Smooth muscle cell (in vitro differentiated cells): ENCODE data around the gene PRKG1. TPM values are rescaled to one million over a fixed set of nuclear protein-coding genes. Genes with fewer than 3 reads are reported as not detected.

Experiments
- DNase-seq: peaks from one replicate; lab custom pipeline; 2025; ENCODE audit not compliant: unreplicated experiment; lab: John Stamatoyannopoulos, UW
- H2AFZ ChIP-seq: fragments of 200-600 bp; sonication (generic); 2 replicates; pipeline ENCODE4 v1.6.0; 2016; ENCODE audit warnings: antibody characterized with exemption, low read depth, mild to moderate bottlenecking
- H3F3A ChIP-seq: fragments of 200-600 bp; sonication (generic); 2 replicates; pipeline ENCODE4 v1.6.0; 2017; ENCODE audit warnings: antibody characterized with exemption, low read depth
- H3K27ac ChIP-seq: fragments of 200-600 bp; sonication (generic); 2 replicates; pipeline ENCODE4 v1.5.1; 2016; ENCODE audit warnings: low read depth, mild to moderate bottlenecking
- H3K27me3 ChIP-seq: fragments of 200-600 bp; sonication (generic); 2 replicates; pipeline ENCODE4 v1.6.1; 2016; ENCODE audit warnings: low read depth, mild to moderate bottlenecking
- H3K36me3 ChIP-seq: fragments of 200-600 bp; sonication (generic); 2 replicates; pipeline ENCODE4 v1.5.1; 2016; ENCODE audit warnings: low read depth
- H3K4me1 ChIP-seq: fragments of 200-600 bp; sonication (generic); 2 replicates; pipeline ENCODE4 v1.5.1; 2016; ENCODE audit warnings: low read depth
- H3K4me2 ChIP-seq: fragments of 200-600 bp; sonication (generic); 2 replicates; pipeline ENCODE4 v1.6.0; 2016; ENCODE audit warnings: mild to moderate bottlenecking
- H3K4me3 ChIP-seq: fragments of 200-600 bp; sonication (generic); 2 replicates; pipeline ENCODE4 v1.5.1; 2016; ENCODE audit warnings: mild to moderate bottlenecking
- H3K79me2 ChIP-seq: fragments of 200-600 bp; sonication (generic); 2 replicates; pipeline ENCODE4 v1.6.0; 2016; ENCODE audit warnings: low read depth, mild to moderate bottlenecking
- H3K9ac ChIP-seq: fragments of 200-600 bp; sonication (generic); 2 replicates; pipeline ENCODE4 v1.6.0; 2016; ENCODE audit warnings: low read depth
- H3K9me3 ChIP-seq: fragments of 200-600 bp; sonication (generic); replicated peaks from 2 replicates; pipeline ENCODE4 v1.5.1; 2016; ENCODE audit warnings: low read depth
- H4K20me1 ChIP-seq: fragments of 200-600 bp; sonication (generic); 2 replicates; pipeline ENCODE4 v1.6.0; 2016; ENCODE audit warnings: low read depth
- WGBS: methylation state at CpG from one replicate; pipeline ENCODE4 v1.1.7; 2016; ENCODE audit warnings: low lambda C conversion rate; 5-methylcytosine and 5-hydroxymethylcytosine counted together
- polyA plus RNA-seq: library from polyadenylated mRNA; unstranded; fragments of >200 nt; fragmentation: Nextera tagmentation; extraction: Ambion mirVana; gene quantifications from 2 replicates; pipeline ENCODE4 v1.2.1, GENCODE V29; 2016
- total RNA-seq: library from RNA; depleted of rRNA; stranded (reverse); fragments of >200 nt; gene quantifications from 2 replicates; pipeline ENCODE4 v1.2.3, GENCODE V29; 2014
- TF ChIP-seq, protein P1 (sequence below): fragments of 200-600 bp; sonication (generic); IDR thresholded peaks from 2 replicates; pipeline ENCODE4 v1.5.1; 2017; ENCODE audit warnings: borderline replicate concordance, mild to moderate bottlenecking, antibody characterized with exemption; ENCODE audit not compliant: insufficient read depth, poor library complexity, severe bottlenecking

PRKG1 gene
- total and polyA plus RNA-seq, 2 experiments from 2014 or later, result 7.2 to 13.4 TPM

GRCh38 chr10:52028523-52028858 is 954.2 kb downstream of the PRKG1 start:
- DNase-seq, result no peak
- Histone ChIP-seq H3K4me2 (no peak overlapping the region), H2AFZ (no peak overlapping the region), H3K9me3 (no peaks in the 10 kb centered on the region), H3K4me1 (no peaks in the 10 kb centered on the region), H3K36me3 (no peaks in the 10 kb centered on the region), H3F3A (no peaks in the 10 kb centered on the region), H3K4me3 (no peak overlapping the region), H3K27me3 (no peaks in the 10 kb centered on the region), H3K79me2 (no peaks in the 10 kb centered on the region), H3K9ac (no peak overlapping the region), H4K20me1 (no peaks in the 10 kb centered on the region), H3K27ac (no peak overlapping the region)
- WGBS, result 94% methylated on average over 2 of the region's 2 CpGs
- TF ChIP-seq, protein P1, sequence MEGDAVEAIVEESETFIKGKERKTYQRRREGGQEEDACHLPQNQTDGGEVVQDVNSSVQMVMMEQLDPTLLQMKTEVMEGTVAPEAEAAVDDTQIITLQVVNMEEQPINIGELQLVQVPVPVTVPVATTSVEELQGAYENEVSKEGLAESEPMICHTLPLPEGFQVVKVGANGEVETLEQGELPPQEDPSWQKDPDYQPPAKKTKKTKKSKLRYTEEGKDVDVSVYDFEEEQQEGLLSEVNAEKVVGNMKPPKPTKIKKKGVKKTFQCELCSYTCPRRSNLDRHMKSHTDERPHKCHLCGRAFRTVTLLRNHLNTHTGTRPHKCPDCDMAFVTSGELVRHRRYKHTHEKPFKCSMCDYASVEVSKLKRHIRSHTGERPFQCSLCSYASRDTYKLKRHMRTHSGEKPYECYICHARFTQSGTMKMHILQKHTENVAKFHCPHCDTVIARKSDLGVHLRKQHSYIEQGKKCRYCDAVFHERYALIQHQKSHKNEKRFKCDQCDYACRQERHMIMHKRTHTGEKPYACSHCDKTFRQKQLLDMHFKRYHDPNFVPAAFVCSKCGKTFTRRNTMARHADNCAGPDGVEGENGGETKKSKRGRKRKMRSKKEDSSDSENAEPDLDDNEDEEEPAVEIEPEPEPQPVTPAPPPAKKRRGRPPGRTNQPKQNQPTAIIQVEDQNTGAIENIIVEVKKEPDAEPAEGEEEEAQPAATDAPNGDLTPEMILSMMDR, result no peak

DNA sequence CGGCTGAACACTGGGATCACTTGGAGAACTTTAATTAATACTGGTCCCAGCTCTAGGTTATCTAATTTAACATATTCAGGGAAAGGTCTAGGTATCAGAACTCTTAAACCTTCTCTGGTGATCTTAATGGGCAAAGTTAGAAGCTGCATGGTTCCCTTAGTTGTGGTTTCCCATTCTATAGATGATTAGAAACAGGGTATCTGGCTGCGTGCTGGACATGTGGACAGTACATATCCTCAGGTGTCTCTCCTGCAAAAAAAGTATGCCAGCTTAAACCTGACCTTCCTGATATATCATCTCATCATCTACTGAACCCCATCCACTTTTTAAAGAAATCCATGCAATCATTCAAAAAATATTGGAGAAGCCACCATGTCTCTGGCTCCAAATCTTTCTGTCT is 955.3 kb downstream of the PRKG1 start:
- no peaks in the 10 kb centered on the region for H4K20me1 ChIP-seq
- no peaks in the 10 kb centered on the region for H3K36me3 ChIP-seq
- no peak overlapping the region for H2AFZ ChIP-seq
- TF ChIP-seq, protein P1, result no peak
- H3K9ac ChIP-seq, result no peak overlapping the region
- WGBS, result 67% methylated on average over 2 of the region's 2 CpGs
- no peak for DNase-seq
- no peaks in the 10 kb centered on the region for H3K9me3 ChIP-seq
- no peaks in the 10 kb centered on the region for H3K27me3 ChIP-seq
- H3K4me3 ChIP-seq, result no peak overlapping the region
- H3K27ac ChIP-seq, result no peak overlapping the region
- H3K4me1 ChIP-seq, result no peaks in the 10 kb centered on the region
- H3K79me2 ChIP-seq, result no peaks in the 10 kb centered on the region
- no peak overlapping the region for H3K4me2 ChIP-seq
- H3F3A ChIP-seq, result no peaks in the 10 kb centered on the region

- no peaks in the 10 kb centered on the region for H3K79me2 ChIP-seq
- H3K4me3 ChIP-seq, result no peak overlapping the region
- no peak for DNase-seq
- H3K36me3 ChIP-seq, result no peaks in the 10 kb centered on the region
- no peak overlapping the region for H3K27ac ChIP-seq
- TF ChIP-seq, protein P1, result no peak
- no peak overlapping the region for H3K4me2 ChIP-seq
- no peak overlapping the region for H2AFZ ChIP-seq
- H3K9ac ChIP-seq, result no peak overlapping the region
- H3K9me3 ChIP-seq, result no peaks in the 10 kb centered on the region
- no peaks in the 10 kb centered on the region for H3F3A ChIP-seq
- no peaks in the 10 kb centered on the region for H4K20me1 ChIP-seq
- 50% methylated on average over 6 of the region's 6 CpGs for WGBS
- no peaks in the 10 kb centered on the region for H3K4me1 ChIP-seq
- H3K27me3 ChIP-seq, result no peaks in the 10 kb centered on the region
These were observed 955.9 kb downstream of the PRKG1 start for GRCh38 chr10:52030051-52030790.

GRCh38 chr10:52030975-52031374 is 956.7 kb downstream of the PRKG1 start:
- no peak for DNase-seq
- Histone ChIP-seq H3F3A (no peaks in the 10 kb centered on the region), H3K36me3 (no peaks in the 10 kb centered on the region), H3K4me2 (no peak overlapping the region), H4K20me1 (no peaks in the 10 kb centered on the region), H3K4me3 (no peak overlapping the region), H3K79me2 (no peaks in the 10 kb centered on the region), H3K27ac (no peak overlapping the region), H3K27me3 (no peaks in the 10 kb centered on the region), H3K9ac (no peak overlapping the region), H2AFZ (no peak overlapping the region), H3K4me1 (no peaks in the 10 kb centered on the region), H3K9me3 (no peaks in the 10 kb centered on the region)
- TF ChIP-seq, protein P1, result no peak
- 82% methylated on average over 1 of the region's 1 CpG for WGBS
